22Rv1 (cell line): ENCODE data around the gene C1orf52.

Experiments used
- H3K27ac ChIP-seq: fragments of 450-650 bp; 2 replicates; pipeline ENCODE4 v1.5.1; 2017
- CTCF ChIP-seq: fragments of 450-650 bp; IDR thresholded peaks from 2 replicates; pipeline ENCODE4 v1.5.1; 2017; ENCODE audit warnings: mild to moderate bottlenecking
- ZFX ChIP-seq: fragments of 450-650 bp; IDR thresholded peaks from 2 replicates; pipeline ENCODE4 v1.6.1; 2017; ENCODE audit warnings: antibody characterized with exemption, borderline replicate concordance

The C1orf52 gene

DNA sequence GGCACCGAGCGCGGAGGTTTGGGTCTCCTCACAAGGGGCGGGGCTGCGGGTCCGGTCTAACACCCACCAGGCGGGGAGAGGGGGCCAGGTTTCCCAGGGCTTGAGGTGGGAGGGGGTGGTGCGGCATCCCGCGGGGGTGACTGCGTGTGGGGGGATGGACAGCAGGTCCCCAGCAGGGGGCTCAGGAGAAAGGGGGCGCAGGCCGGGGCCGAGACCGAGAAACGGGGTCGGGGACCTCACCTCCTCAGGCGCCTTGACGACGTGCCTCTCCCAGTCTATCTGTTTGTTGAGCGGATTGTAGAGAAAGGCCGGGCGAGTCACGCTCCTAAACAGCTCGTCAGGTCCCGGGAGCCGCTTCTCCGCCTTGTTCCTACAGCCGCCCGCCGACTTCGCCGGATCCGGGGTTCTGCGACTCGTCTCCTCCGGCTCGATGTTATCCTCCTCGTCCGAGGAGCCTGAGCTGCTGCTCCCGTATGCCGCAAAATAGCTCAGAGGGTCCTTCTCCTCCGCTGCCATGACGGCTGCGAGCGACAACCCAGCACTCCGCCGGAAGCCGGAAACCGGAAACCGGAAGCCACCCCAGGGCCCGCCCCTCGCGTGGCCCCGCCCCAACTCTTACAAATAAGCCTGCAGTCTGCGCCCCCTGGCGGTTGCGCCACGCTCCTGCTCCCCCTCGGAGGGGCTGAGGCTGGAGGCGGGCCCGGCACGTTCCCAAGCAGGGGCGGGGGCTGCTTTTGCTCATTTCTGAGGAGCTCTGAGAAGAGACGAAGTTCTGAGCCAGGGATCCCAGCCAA, at the start of gene C1orf52:
TSS of gene C1orf52 (minus strand) at position 545 of the 794 bp plus-strand sequence. CDS start at position 516, 29 bp downstream.
- TF ChIP-seq ZFX (no peak), CTCF (peak; percentile 95)
- H3K27ac ChIP-seq: peak within 1 kb of the TSS; percentile 37; the same call in 1 of the 2 replicates

DNA sequence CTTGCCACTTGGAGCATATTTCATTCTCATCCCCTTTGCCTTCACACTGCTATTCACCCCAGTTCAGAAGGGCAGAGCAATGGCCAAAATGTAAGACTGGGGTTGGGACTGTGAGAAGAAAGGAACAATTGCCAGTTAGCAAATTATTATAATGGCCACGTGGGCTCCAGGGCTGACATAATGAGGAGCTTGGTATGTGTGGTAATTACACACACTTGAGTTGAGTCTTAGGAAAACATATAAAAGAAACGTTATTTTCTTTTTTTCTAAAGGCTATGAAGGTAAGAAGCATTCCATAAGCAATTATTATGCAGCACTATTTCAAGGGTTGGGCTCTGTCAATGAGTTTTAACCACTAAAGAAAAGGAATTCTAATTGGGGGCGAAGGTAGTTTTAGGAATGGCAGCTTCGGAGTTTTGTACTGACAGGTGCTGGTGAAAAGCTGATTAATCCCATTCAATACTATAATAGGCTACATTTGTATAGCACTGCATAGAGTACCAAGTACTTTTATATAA, 49.4 kb upstream of the C1orf52 start:
- TF ChIP-seq ZFX (no peak), CTCF (no peak)
- no peak overlapping the region for H3K27ac ChIP-seq

- no peak overlapping the region for H3K27ac ChIP-seq
- no peak for TF ChIP-seq ZFX
- peak; percentile 94 for TF ChIP-seq CTCF
Observed at GRCh38 chr1:85307987-85308832, 48.7 kb upstream of the C1orf52 start.

- H3K27ac ChIP-seq: no peak overlapping the region
- TF ChIP-seq ZFX (no peak), CTCF (no peak)
Observed at GRCh38 chr1:85306236-85306635, 46.8 kb upstream of the C1orf52 start.

GRCh38 chr1:85303440-85304162, 44.1 kb upstream of the C1orf52 start:
- no peak overlapping the region for H3K27ac ChIP-seq
- TF ChIP-seq ZFX (no peak), CTCF (no peak)

GRCh38 chr1:85300140-85300539, 40.7 kb upstream of the C1orf52 start:
- no peak overlapping the region for H3K27ac ChIP-seq
- TF ChIP-seq CTCF (no peak), ZFX (no peak)
